Stimulated activated CD4-positive, alpha-beta T cell treated with anti-CD3 and anti-CD28 coated beads, Interleukin-15, amount 100 ng/mL, for 48 hours (primary cell): ENCODE data around the gene RAET1E.
"Not testable (repeated sequence)": the region's sequence is repeated elsewhere in the genome, so short reads cannot be mapped to it uniquely, and the experiment has no call there.

Experiments used
- DNase-seq, 2 donors: peaks; one replicate each; pipeline ENCODE4 v3.0.0-alpha.2; 2020; ENCODE audit warnings: low read depth in 2 of 2

The RAET1E gene

DNA sequence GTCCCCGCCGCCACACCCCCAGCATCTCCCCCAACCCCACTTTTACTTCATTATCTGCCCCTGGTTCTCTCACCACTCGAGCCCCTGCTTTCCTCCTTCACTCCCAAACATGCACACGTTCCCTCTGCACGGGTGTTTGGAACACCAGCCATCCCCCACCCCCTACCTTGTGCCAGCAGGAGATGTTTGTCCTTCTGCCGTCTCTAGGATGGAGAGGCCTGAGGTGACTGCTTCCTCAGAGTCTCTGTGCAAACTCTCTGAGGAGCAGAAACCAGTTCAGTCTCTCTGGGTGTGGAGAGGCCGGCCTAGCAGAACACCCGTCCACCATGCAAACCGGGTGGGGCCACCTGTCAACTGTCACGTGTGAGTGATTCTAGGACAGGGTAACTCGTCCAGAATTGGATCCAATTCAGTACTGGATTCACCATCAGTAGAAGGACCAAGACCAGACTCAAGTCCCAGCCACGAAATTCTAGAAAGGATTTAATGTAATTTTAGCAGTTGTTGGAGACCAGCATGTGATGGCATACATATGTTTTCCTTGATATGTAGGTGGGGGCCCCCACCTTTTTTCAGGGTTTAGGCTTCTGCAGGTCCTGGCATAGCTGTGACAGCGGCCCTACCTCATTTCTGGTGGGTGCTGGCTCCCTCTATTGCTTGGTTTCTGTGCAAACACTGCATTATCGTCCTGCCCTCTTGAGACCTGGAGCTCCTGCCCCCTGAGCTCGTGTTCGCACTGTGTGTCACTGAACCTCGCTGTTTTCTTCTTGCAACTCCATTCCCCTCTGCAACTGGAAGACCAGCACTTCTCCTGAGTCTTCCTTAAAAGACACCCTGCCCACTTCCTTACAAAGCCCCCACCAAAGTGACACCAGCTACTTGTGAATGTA lies at the start of gene RAET1E:
RAET1E (minus strand) TSS at position 259 of the 890 bp plus-strand sequence. CDS start 7,212 bp downstream, outside the sequence.
- no peak for DNase-seq

DNA sequence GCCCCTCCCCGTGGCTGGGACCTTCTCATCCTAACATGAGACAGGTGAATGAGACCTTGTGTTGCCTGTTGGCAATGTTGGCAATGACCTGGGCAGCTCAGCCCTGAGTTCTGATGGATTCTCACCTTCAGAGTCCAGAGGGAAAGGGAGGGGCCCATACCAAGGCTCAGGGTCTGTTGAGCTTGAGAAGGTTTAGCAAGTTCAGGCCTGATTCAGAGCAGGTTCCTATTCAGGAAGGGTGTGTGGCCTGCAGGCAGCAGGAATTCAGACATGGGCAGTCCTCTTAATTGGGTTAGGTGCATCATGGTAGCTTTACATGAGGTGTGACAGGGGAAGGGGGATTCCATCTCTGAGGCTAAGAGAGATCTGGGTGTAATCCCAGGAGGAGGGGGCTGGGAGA lies 49.6 kb upstream of the RAET1E start:
- DNase-seq, result not testable (repeated sequence)

DNA sequence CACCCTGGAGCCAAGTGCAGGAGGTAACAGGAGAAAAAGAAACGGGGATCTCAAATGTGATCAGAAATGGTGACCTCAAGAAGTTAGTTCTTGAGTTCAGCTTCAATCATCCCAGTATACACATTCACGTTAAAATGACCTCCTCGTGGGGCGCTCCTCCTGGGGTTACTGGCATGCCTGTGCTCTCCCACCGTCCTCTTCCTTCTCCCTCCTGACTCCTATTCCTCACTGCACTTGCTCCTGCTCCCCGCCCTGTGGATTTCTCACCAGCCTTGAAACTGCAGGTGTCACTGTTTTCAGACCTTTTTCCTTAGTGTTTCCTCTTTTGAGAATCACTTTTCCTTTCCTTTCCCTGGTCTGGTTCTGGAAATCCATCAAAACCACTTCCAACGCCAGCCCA lies 48.7 kb upstream of the RAET1E start:
- not testable (repeated sequence) for DNase-seq

DNA sequence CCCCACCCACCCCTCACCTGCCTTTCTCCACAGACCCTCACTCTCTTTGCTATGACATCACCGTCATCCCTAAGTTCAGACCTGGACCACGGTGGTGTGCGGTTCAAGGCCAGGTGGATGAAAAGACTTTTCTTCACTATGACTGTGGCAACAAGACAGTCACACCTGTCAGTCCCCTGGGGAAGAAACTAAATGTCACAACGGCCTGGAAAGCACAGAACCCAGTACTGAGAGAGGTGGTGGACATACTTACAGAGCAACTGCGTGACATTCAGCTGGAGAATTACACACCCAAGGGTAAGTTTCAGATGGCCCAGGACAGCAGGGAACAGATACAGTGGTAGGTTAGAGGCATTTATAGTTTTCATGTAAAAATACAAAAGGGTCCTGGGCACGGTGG lies 47.4 kb upstream of the RAET1E start:
- DNase-seq, result not testable (repeated sequence)

DNA sequence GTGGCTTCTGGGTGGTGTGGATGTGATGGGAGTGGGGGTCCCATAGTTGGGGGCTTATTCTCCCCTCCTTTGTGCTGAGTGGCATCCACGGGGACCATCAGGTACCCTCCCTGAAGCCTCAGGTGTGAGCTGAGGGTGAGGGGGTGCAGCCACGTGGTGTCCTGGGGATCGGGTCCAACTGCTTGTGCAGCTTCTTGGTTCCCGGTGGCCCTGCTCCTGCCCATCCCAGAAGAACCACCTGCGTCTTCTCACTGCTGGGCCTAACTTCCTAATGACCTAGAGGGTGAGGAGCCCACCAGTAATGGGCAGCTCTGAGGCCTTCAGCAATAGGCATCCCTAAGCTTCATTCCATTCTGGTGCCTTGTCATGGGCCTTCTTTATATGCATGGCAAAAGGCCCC lies 45.4 kb upstream of the RAET1E start:
- not testable (repeated sequence) for DNase-seq

- DNase-seq, result no peak
These were observed 44.5 kb upstream of the RAET1E start for GRCh38 chr6:149942461-149942829.

DNA sequence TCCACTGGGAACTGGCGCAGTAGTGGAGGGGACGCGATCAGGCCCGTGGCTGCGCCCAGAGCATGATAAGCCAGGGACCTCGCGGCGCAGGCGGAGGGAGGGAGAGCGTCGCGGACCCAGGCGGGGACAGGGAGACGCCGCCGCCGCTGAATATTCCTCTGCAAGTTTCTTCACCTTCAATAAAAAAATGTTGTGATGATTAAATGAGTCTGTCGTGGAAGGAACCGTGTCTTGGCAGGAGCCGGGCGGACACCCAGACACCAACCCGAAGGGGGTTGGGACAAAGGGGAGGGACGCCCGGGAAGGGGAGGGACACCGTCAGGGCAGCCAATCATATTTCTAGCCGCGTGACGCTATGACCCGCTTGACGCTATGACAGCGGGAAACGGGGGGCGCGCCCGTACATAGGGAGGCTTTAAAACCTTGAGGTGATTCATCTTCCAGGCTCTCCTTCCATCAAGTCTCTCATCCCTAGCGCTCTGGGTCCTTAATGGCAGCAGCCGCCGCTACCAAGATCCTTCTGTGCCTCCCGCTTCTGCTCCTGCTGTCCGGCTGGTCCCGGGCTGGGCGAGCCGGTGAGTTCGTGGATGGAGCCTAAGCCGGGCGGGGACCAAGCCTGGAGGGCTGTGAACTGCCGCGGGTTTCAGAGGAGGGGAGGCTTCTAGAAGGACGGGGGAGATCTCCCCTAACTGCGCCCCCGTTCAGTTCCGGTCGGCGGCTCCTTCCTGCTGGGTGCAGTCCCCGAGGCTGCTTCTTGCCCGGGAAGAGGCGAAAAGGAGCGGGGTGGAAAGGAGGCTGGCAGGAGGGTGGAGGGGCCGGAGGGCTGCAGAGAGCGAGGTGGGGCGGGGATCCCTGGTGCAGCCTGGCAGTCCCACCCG lies 43.9 kb upstream of the RAET1E start, which contains the start of gene ULBP2:
ULBP2 (plus strand) TSS at position 432 of the 878 bp plus-strand sequence; CDS start at position 491, 59 bp downstream.
- peak; percentile 75 to 80 for DNase-seq

- DNase-seq, result no peak
These were observed 42.7 kb upstream of the RAET1E start for GRCh38 chr6:149940672-149940982.

- no peak for DNase-seq
These were observed 42.2 kb upstream of the RAET1E start for GRCh38 chr6:149939909-149940671.

GRCh38 chr6:149939356-149939648 lies 41.4 kb upstream of the RAET1E start:
- no peak for DNase-seq

DNA sequence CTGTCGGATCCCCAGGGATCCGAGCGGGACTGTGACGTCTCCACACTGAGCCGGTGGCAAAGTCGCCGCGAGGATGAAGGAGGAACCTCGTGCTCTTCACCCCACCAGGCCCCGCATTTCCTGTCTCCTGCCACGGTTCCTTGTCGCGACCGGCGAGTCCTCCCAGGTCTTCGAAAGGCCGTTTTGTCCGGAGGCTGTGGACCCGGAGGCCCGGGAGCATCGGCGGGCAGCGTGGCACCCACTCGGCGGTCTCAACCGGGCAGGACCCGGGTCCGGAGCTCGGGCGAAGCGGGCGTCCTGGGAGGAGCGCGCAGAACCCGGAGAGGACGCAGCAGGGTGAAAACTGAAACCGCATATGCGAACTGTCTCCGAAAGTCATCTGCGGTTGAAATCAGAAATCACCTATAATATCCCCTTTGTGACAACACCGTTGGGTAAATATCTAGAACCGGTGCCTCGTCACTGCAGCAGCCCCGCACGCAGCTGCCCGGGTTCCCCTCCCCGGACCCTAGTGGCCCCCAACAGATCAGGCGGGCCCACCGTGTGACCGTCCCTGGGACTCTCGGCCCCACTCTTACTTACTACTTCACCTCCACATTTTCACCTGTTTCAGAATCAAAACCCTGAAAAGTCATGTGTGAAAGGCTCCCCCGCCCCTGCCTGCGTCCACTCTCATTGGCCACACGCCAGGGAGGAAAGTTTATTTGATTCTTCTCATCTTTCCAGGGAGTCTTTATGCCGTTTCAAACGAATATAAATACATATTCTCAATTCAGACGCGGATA lies 40.9 kb upstream of the RAET1E start:
- DNase-seq, result peak in 1 of 2 donors; percentile 20

DNA sequence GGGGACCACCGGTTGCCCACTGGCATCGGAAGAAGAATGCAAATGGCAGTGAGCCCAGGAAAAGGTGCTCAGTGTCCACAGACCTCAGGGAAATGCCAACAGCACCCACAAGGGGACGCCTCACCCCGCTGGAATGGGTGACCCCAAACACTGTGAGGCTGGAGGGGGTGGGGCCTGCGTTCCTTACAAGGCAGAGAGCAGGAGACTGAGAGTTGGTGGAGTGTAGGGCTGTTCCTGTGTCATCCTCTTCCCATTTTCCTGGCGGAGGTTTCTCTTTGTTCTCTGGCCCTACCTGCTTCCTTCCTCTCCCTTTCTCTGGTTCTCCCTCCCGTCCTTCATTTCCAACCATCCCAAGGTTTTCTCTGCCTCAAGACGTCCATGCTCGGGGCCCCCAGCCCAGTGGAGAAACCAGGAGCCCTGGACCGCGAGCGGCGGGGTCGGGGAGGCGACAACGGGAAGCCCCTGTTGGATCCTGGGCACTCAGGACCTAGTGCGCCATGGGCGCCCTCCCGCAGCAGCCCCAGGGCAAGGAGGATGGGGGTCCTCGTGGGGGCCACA lies 40.2 kb upstream of the RAET1E start:
- DNase-seq, result not testable (repeated sequence)

GRCh38 chr6:149936743-149937142 lies 38.8 kb upstream of the RAET1E start:
- DNase-seq, result no peak

GRCh38 chr6:149935668-149936067 lies 37.8 kb upstream of the RAET1E start:
- DNase-seq, result no peak

DNA sequence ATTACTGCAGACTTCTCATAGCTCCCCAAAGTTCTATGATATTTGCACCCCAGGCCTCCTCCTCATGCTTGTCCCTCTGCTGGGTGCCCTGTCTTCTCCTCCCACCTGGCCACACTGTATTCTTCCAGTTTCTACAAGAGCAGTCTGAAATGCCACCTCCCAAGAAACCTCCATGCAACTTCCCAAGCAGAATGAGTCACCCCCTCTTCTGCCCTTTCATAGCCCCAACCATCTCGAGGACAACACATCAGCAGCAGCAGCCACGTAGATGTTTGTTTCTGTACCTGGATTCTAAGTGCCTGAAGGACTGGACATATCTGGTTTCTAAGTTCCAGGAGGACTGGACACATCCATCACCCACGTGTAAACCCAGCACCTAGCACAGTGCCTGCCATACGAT lies 37.3 kb upstream of the RAET1E start:
- no peak for DNase-seq

DNA sequence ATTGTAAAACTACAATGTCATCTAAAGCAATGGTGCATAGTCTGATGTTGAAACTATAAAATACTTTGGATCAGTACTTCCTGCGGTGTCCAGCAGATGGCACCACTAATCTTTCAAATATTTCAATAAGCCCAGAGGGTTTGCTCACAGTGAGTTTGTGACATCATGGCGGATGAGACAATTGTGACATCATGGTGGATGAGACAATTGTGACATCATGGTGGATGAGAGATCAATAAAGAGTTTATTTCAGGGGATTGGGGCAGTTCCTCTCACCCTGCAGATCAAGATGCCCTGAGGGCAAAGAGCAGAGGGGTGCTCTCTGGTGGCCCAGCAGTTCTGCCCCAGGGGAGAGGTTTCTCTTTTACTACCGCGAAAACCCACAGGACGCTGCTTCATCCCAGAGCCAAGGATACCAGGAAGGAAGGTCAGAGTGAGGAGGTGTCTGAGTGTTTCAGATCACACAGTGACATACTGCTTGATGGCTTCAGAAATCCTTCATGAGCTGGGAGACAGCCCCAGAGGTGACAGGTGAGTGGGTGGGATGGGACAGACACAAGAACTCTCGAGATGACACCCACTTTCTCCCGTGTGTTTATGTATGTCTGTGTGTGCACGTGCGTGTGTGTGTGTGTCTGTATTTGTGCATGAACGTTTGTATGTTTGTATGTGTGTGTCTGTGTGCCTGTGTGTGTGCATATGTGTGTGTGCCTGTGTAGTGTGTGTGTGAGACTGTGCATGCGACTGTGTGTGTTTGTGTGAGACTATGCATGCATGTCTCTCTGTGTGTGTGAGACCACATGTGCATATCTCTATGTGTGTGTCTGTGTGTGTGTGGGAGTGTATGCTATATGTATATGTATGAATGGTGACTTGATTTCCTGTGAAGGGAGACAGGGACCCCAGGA lies 36.6 kb upstream of the RAET1E start:
- DNase-seq, result peak in 1 of 2 donors; percentile 47

GRCh38 chr6:149933461-149933860 lies 35.5 kb upstream of the RAET1E start:
- DNase-seq, result no peak

GRCh38 chr6:149933036-149933435 lies 35.1 kb upstream of the RAET1E start:
- DNase-seq, result no peak

DNA sequence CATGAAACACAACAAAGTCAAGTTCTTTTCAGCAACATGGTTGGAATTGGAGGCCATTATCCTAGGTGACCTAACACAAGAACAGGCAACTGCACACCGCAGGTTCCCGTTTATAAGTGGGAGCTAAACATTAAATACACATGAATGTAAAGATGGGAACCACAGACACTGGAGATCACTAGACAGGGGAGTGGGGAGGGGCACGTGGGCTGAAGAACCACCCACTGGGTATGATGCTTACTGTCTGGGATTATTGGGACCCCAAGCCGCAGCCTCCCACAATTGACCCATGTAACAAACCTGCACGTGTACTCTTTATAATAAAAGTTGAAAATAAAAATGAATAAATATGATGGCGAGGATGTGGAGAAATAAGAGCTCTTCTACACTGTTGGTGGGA lies 33.6 kb upstream of the RAET1E start:
- no peak for DNase-seq

DNA sequence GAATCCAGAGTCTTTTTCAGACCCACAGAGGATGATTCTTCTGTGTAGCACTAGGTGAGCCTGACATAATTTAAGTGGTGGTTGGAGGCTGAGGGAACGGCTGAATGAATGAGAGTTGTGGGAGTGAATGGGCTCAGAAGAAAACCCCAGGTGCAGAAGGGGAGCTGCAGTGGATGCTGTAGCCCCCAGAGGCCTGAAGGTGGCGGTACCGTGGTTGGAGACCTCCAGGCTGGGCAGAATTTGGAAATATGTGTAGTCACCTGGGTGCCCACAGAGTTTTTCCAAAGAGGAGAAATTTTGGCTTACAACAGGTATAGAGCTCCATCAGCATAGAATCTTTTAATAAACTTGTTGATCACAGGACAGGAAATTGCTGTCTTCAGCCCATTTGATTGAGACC lies 31.5 kb upstream of the RAET1E start:
- no peak for DNase-seq
